Effector CD4-positive, alpha-beta T cell (primary cell): ENCODE measurements around the gene MOGAT3.
"Not testable (repeated sequence)": the region's sequence is repeated elsewhere in the genome, so short reads cannot be mapped to it uniquely, and the experiment has no call there.

Source experiments
- DNase-seq: peaks from one replicate; pipeline ENCODE4 v3.0.0-alpha.2; 2020

Gene MOGAT3

DNA sequence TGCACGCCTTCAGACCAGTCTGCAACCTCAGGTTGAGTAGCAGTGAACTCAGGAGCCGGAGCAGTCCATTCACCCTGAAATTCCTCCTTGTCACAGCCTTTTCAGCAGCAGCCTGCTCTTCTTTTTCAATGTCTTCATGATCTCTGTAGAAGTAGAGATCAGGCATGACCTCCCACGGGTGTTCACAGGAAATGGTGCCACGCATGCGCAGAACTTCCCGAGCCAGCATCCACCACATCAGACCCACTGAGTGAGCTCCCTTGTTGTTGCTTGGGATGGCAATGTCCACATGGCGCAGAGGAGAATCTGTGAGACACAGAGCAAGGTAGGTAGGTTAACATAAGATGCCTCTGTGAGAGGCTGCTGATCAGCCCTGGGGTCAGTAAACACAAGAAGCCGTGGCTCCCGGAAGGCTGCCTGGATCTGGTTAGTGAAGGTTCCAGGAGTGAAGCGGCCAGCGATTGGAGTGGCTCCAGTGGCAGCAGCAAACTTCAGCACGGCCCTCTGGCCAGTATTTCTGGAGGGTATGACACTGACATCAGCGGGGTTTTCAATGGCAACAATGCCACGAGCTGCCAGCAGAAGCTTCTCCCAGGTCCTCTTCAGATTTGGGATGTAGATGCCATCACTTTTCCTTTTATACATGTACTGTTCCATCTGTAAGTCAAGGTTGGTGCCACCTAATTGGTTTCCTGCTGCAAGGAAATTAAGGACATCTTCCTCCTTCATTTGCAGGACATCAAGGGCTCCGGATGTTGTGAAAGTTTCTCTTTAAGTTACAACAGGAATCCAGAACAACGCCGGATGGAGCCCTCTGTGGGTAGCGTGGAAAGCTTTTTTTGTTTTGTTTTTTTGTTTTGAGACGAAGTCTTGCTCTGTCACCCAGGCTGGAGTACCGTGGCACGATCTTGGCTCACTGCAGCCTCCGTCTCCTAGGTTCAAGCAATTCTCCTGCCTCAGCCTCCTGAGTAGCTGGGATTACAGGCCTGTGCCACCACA lies 3.2 kb upstream of the MOGAT3 start:
- DNase-seq = not testable (repeated sequence)

DNA sequence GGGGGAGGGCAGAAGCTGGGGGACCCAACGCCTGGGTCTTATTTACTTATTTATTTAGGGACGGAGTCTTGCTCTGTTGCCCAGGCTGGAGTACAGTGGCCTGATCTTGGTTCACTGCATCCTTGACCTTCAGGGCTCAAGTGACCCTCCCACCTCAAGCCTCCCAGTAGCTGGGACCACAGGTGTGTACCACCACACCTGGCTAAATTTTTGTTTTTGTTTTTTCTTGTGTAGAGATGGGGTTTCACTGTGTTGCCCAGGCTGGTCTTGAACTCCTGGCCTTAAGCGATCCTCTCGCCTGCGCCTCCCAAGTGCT lies 1.7 kb upstream of the MOGAT3 start:
- no peak for DNase-seq

DNA sequence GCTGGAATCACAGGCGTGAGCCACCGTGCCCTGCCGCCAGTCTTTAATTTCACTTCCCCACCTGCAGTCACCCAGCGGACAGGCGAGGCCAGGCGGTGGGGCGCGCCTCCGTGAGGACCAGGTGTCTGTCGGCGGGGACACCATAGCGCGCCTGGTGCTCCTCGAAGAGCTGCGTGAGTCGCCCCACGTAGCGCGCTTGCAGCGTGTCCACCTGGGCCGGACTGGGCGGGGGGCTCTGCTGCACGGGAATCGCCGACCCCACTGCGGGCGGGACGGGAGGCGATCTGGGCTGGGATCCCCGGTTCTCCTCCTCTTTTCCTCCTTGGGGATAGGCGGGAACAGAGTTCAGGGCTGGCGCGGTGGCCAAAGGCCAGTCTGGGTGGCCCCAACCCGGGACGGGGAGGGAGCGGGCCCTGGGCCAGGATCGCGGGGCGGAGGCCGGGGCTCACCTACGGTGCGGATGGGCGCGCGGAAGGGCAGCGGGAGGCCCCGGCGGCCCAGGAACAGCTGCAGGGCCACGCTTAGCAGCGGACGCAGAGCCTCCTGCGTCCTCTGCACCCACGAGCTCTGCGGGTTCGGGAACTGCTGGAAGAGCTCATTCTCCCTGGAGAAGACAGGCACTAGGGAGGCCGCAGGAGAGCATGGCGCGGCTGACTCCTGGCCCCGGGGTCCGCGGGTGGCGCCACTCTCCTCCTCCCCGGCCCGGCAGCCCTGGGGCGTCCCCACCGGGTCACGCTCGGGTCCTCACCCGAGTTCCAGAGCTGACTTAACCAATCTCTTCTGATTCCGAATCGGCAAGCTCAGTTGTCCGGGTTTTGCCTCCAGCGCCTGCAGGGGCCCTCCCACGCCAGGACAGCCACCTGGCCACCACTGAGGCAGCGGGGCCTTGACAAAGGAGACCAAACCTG lies 1.1 kb upstream of the MOGAT3 start:
- no peak for DNase-seq

DNA sequence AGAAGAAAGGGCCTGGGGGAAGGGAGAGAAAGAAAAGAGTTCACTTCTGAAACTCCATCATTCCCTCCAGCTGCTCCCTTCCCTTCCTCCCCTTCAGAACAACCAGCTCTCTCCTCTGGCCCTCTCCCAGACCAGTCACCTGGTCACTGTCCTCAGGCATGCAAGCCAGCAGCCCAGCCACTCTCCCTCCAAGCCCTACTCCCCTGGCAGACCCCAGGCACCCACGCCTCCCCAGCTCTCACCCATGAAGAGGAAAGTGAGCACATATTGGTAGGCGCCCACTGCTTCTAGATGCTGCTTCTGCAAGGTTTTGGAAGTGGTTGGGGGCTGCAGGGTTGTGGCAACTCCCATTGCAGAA lies 353 bp downstream of the MOGAT3 start:
- no peak for DNase-seq

DNA sequence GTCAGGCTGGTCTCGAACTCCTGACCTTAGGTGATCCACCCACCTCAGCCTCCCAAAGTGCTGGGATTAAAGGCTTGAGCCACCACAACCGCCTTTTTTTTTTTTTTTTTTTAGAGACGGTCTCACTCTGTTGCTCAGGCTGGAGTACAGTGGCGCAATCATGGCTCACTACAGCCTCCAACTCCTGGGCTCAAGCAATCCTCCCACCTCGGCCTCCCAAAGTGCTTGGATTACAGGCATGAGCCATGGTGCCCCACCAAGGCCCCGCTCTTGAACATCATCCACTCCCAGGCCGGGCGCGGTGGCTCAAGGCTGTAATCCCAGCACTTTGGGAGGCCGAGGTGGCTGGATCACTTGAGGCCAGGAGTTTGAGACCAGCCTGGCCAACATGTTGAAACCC lies 1.3 kb downstream of the MOGAT3 start:
- not testable (repeated sequence) for DNase-seq

DNA sequence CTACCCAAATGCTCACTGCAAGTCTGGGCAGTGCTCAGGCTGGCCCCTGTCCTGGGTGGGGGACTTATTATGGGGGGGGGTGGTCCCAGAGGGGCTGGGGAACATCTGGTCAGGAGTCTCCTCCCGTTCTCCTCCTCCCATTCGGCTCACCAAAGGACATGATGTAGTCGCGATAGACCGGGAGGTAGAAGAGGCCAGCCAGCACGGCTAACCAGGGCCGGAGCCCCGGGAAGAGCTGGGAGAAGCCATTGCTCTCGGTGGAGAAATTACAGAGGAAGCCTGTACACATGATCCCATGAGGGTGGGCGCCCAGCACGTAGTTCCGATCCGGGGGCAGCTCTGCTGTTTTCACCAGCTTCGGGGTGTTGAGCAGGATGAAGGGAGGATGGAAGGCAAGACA lies 2.4 kb downstream of the MOGAT3 start:
- DNase-seq = no peak

DNA sequence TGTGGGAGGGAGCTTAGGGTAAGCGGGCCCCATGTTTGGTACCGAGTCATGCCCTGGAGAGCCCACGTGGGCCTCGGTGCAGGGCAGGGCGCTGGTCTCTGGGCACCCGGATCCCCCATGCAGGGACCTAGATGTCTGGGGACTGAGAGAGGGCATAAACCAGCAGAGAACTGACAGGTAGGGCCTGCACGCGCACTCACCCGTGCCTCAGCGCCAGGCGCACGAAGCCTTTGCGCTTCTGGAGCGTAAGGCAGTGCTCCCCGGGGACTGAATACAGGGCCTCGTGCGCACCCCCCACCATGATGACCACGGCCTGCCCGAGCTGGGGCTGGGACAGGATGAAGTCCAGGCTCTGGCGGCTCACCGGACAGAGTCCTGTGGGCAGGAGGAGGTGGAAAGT lies 2.8 kb downstream of the MOGAT3 start:
- DNase-seq = no peak

DNA sequence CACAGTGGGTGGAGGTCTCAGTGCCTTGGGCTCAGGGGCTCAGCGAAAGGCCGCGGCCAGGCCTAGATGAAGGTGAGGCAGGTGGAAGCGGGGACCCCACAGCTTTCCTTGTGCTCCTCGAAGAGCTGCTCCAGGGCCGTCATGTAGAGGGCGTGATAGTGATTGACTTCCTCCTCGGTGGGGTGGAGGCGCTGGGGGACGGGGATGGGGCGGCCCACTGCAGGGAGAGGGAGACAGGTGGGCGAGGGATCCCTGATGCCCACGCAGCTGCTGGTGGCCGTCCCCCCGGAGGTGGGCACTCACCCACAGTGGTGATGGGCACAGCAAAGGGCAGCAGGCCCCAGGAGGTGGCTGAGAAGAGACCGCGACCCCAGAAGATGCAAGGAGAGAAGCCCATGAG lies 5.0 kb downstream of the MOGAT3 start:
- DNase-seq = no peak

DNA sequence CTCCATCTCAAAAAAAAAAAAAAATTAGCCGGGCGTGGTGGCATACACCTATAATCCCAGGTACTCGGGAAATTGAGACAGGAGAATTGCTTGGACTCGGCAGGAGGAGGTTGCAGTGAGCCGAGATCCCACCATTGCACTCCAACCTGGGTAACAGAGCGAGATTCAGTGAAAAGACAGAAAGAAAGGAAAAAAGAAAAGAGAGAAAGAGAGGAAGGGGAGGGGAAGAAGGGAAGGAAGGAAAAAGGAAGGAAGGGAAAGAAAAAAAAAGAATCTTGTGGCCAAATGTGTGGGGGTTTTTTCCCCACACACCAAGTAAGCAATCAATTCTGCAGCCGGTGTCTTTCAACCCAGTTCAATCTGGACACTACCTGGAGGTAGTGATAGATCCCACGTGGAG lies 11.7 kb downstream of the MOGAT3 start:
- no peak for DNase-seq

DNA sequence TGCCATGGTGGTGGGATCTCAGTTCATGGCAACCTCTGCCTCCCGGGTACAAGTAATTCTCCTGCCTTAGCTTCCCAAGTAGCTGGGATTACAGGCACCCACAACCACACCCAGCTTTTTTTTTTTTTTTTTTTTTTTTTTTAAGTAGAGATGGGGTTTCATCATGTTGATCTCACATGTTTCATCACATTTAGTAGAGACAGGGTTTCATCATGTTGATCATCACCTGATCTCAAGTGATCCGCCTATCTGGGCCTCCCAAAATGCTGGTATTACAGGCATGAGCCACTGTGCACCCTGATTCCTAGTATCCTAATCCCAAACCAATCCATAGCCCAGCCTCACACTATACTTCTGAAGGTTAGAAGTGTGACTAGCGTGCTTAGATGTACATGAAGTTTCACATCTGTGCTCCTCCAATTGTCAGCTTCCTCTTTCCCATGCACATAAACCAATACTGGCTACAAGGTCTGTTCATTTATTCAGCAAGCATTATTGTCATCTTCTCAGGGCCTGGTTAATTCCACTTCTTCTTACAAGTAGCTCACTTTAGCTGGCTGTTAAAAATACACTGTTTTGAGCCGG lies 13.9 kb downstream of the MOGAT3 start:
- no peak for DNase-seq

DNA sequence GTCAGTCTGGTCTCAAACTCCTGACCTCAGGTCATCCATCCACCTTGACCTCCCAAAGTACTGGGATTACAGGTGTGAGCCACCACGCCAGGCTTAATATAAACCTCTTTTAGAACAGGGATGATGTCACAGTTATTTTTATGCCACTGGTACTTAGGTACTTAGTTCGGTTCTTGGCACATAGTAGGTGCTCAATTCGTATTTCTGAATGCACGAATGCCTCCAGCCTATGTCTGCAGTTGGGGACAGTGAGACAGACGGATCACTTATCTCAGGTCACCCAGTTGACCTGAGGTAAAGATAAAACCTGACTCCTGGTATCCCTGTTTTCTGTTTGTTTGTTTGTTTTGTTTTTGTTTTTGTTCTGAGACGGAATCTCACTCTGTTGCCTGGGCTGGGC lies 14.6 kb downstream of the MOGAT3 start:
- no peak for DNase-seq

DNA sequence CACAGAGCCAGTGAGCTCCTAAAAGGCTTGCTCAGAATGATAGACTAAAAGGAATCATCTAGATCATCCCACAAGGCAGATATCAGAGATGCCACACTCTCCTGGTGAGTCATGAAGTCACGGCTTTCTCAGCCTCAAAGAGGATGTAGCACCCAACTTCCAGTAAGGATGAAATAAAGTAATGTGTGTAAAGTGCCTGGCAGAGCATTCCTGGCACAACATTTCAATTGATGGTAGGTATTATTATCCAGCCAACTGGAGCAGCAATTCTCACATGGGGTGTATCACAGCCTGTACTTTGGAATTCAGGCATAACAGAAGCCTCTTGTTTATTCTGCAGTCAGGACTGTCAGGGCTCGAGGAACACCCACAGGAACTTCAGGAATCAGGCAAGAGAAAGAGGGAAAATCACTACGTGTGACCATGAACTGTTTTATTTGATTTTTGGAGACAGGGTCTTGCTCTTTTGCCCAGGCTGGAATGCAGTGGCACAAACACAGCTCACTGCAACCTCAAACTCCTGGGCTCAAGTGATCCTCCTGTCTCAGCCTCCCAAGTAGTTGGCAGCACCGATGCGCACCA lies 15.5 kb downstream of the MOGAT3 start:
- DNase-seq = no peak

DNA sequence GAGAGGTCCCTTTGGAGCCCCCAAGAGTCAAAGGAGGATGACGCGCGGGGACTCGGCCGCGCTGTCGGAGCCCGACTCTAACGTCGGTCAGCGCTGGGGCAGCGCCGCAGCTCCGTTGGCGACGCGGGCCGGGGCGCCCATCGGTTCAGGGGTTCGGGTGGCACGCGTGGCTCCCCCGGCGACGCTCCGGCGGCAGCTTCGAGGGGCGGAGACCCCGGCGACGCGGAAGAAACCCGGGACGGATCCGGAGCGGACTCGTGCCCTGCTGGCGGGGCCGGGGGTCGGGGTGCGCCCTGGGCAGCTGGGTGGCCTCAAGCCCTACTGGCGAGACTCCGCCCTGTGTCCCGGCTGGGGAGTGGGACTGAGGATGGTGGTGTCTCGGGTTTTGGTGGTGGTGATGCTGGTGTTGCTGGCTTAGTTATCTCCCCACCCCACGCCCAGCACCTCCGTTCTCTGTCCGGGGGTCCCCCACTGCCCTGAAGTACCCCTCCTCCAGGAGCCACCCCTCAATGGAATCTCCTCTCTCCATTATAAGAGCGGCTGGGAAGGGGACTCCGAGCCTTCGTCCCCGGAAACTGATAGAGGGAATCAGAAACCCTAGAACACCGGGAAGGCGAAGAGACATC lies 20.6 kb downstream of the MOGAT3 start, which contains the start of gene NAT16:
TSS of gene NAT16 (minus strand) at position 164 of the 626 bp plus-strand sequence. CDS start 5,486 bp downstream, outside the sequence.
- DNase-seq = no peak

DNA sequence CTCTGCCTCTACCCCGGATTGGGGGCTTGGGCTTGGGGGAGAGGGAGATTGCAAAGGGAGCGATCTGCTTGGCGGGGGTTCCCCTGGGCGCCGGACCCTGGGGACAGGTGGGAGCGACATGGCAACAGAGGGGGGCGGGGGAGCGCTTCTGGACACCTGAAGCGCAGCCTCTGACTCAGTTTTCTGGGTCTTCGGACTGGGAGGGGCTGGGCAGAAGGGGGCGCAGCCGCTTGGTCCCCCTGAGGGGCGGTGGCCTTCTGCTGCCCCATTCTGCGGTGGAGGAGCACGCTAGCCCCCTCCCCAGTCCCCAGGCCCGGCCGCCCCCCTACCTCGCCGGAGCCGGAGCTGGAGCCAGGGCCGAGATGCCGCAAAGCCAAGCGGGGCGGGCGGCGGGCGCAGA lies 21.1 kb downstream of the MOGAT3 start:
- no peak for DNase-seq

DNA sequence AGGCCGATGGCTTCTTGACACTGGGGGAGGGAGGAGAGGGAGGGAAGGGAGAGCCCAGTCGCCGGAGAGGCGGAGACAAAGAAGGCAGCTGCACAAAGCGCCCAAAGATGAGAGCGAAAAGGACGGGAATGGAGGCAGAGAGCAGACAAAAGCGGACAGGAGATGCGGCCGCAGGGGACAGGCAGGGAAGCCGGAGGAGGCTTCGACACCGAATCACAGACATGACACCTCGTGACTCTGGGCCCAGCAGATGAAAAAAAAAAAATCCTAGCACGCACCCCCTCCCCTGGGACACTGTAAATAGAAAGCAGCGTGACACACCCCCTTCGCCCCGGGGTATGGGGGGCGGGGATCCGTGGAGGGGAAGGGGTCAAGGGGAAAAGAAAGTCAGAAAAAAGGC lies 21.7 kb downstream of the MOGAT3 start:
- DNase-seq = no peak

DNA sequence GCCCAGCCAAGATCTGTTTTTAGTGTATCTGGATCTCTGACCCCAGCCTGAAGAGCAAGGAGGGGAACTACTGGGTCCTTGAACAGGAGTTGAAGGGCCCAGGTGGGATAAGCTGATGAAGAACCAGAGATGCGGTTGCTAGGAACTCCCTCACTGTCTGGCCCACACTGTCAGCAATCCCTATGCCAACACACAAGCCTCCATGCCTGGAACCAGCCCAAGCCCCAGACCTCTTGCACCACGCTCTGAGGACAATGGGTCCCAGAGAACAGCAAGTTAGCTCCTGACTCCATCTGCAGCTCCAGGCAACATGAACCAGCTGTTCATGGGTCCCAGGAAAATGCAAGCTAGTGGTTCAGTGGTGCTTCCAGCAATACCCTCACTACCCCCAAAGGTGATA lies 23.2 kb downstream of the MOGAT3 start:
- no peak for DNase-seq

DNA sequence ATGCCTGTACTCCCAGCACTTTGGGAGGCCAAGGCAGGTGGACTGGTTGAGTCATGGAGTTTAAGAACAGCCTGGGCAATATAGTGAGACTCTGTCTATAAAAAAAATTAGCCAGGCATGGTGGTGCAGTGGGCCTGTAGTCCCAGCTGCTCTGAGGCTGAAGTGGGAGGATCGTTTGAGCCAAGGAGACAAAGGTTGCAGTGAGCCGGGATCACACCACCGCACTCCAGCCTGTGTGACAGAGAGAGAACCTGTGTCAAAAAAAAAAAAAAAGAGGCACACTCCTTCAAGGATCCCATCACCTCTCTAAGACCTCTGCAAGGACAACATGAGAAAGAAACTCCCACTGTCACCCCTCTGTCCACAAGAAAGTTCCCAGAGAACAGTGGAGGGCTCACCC lies 25.2 kb downstream of the MOGAT3 start:
- DNase-seq = no peak

DNA sequence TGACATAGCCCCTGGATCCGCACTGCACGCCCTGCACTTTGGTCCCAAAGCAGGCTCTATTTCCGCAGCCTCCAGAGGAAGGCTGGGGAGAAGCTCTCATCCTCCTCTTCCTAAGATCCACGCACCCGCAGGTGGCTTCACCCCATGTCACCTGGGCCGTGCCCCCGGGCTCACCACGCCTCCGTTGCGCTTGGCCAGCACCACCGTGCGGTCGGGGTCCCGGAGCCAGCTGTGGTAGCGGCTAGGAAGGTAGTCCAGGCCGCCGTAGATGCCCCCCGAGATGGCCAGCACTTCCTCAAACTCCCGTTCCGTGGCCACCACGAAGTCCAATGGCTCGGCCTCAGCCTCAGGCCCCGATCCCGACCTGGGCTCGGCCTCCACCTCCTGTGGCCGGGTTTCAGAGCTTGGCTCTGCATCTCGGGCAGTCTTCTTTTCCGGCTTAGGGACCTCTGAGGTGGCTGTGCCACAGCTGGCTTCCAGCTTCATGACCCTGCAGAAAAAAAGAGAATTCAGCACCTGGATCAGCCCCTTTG lies 26.4 kb downstream of the MOGAT3 start:
- no peak for DNase-seq

DNA sequence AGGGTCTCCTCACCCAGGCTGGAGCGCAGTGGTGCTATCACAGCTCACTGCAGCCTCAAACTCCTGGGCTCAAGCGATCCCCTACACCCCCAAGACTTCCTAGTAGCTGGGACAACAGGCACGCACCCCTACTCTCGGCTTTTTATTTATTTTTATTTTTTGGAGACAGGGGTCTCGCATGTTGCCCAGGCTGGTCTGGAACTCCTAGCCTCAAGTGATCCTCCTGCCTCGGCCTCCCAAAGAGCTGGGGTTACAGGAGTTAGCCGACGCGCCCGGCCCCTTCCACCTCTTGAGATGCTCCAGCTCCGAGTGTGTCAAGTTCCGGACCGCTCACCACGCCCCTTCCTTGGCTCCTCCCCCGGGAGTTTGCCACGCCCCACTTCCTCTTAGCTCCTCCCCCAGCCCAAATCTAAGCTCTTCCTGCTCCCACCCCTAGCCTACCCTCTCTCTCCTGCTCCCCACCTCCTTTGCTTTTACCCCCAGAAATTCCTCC lies 27.0 kb downstream of the MOGAT3 start:
- DNase-seq = peak; percentile 34

DNA sequence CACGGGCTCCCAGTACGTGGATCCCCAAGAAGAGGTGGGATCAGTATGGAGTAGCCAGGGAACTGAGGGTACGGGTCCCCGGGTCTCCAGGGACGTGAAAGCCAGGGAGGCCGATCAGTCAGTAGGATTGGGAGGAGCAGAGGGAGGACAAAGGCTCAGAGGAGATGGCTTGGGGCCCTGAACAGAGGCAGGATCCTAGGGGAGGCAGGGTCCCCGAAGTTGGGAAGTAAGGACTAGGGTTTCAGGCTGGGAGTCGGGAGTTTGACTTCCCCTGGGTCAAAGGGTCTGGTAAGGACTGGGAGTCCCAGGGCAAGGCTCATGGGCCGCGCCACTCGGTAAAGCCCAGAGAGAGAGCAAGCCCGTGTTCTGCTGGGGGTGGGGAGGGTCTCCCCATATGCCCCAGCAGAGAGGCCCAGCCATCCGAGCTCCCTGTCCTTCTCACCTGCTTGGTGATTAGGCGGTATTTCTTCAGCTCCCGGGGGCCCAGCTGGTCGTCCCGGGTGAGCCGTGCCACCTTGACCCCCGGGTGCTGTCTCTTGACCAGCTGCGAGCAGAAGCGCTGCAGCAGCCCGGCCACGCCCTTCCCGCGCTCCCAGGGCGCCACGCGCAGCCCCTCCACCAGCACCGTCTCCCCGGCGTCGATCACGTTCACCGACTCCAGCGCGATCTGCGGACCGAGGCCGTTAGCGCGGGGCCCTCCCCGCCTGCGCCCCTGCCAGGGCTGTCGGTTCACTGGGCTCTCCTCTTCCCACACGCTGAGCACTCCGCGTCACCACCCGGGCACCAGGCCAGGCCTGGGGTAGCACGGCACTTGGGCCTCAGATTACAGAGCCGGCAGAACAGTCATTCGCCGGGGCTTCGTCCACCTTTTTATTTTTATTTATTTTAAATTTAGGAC lies 27.7 kb downstream of the MOGAT3 start:
- DNase-seq = no peak
